VCaP (cell line): ENCODE measurements around the gene UGT1A6.

ENCODE experiments used
- H3K27ac ChIP-seq: fragments of 450-650 bp; 2 replicates; pipeline ENCODE4 v1.5.1; 2017
- CTCF ChIP-seq: fragments of 450-650 bp; conservative IDR thresholded peaks from 2 replicates; pipeline ENCODE4 v1.5.1; 2017; ENCODE audit warnings: mild to moderate bottlenecking, moderate library complexity

The UGT1A6 gene

GRCh38 chr2:233658610-233659009 is 34.1 kb upstream of the UGT1A6 start:
- no peak overlapping the region for H3K27ac ChIP-seq
- TF ChIP-seq CTCF, result no peak

GRCh38 chr2:233663911-233664310 is 28.8 kb upstream of the UGT1A6 start:
- TF ChIP-seq CTCF, result no peak

GRCh38 chr2:233668605-233669260 is 24.0 kb upstream of the UGT1A6 start:
- no peak for TF ChIP-seq CTCF
- no peak overlapping the region for H3K27ac ChIP-seq

More at GRCh38 chr2:233663911-233664310, 28.8 kb upstream of the UGT1A6 start:
- no peak overlapping the region for H3K27ac ChIP-seq

- TF ChIP-seq CTCF, result no peak
- H3K27ac ChIP-seq, result no peak within 1 kb of the TSS
These were observed 21.2 kb upstream of the UGT1A6 start, which contains the start of gene UGT1A9 for GRCh38 chr2:233671290-233672161. Gene UGT1A9 (plus strand): TSS chr2:233671898. CDS start chr2:233671935, 37 bp downstream.

GRCh38 chr2:233672886-233673285 is 19.8 kb upstream of the UGT1A6 start:
- H3K27ac ChIP-seq, result no peak overlapping the region
- no peak for TF ChIP-seq CTCF

GRCh38 chr2:233673896-233674295 is 18.8 kb upstream of the UGT1A6 start:
- H3K27ac ChIP-seq, result no peak overlapping the region
- no peak for TF ChIP-seq CTCF

GRCh38 chr2:233674314-233674713 is 18.4 kb upstream of the UGT1A6 start:
- TF ChIP-seq CTCF, result no peak
- H3K27ac ChIP-seq, result no peak overlapping the region
